ENCODE data around the gene HYCC1. TPM values are rescaled to one million over a fixed set of nuclear protein-coding genes. Genes with fewer than 3 reads are reported as not detected.

HYCC1 gene
- total and polyA plus RNA-seq, 2 experiments from 2014 or later = 21.0 to 99.3 TPM

DNA sequence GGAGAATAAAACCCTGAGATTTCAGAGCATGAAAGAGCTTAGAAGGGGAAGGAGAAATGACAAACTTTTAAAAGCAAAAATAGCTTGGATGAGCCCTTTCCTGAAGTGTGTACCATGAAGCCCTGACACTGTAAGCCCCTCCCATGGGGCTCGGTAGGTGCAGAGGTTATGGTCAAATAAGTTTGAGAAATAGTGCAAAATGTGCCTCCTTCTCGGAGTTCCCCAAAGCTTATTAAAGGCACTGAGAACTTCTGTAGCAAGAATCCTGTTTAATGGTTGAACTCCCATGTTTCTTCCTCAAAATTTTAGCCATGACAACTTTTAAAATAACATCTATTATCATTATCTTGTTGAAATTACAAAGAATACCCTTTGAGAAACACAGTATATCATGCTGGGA lies 10.5 kb upstream of the HYCC1 start:
- no peaks in the 10 kb centered on the region for H3K4me1 ChIP-seq (ENCODE audit: low read depth)
- H3K4me3 ChIP-seq = no peak overlapping the region
- H3K27me3 ChIP-seq = no peaks in the 10 kb centered on the region
- DNase-seq (ENCODE audit: low read depth in 1 of 2, low spot score in 1 of 2) = no peak
- H3K27ac ChIP-seq = no peak overlapping the region
- no peak for TF ChIP-seq CTCF (IDR thresholded peaks at IDR 0.05; ENCODE audit: low read depth, low read length)
- H3K9me3 ChIP-seq (ENCODE audit: low read depth) = no peaks in the 10 kb centered on the region
- H3K36me3 ChIP-seq = no peaks in the 10 kb centered on the region

- Histone ChIP-seq H3K27me3 (no peaks in the 10 kb centered on the region), H3K9me3 (ENCODE audit: low read depth) (no peaks in the 10 kb centered on the region), H3K4me3 (no peak overlapping the region), H3K27ac (no peak overlapping the region), H3K36me3 (no peaks in the 10 kb centered on the region), H3K4me1 (ENCODE audit: low read depth) (no peaks in the 10 kb centered on the region)
- no peak for DNase-seq (ENCODE audit: low read depth in 1 of 2, low spot score in 1 of 2)
- no peak for TF ChIP-seq CTCF (IDR thresholded peaks at IDR 0.05; ENCODE audit: low read depth, low read length)
Measured at GRCh38 chr7:23022851-23023250, 8.9 kb upstream of the HYCC1 start.

GRCh38 chr7:23022258-23022769 lies 8.4 kb upstream of the HYCC1 start:
- no peaks in the 10 kb centered on the region for H3K4me1 ChIP-seq (ENCODE audit: low read depth)
- DNase-seq (ENCODE audit: low read depth in 1 of 2, low spot score in 1 of 2) = peak in 1 of 2 donors; percentile 87

GRCh38 chr7:23021596-23021995 lies 7.7 kb upstream of the HYCC1 start:
- Histone ChIP-seq H3K36me3 (no peaks in the 10 kb centered on the region), H3K27me3 (no peaks in the 10 kb centered on the region), H3K27ac (no peak overlapping the region), H3K4me3 (no peak overlapping the region), H3K9me3 (ENCODE audit: low read depth) (no peaks in the 10 kb centered on the region), H3K4me1 (ENCODE audit: low read depth) (no peaks in the 10 kb centered on the region)
- no peak for TF ChIP-seq CTCF (IDR thresholded peaks at IDR 0.05; ENCODE audit: low read depth, low read length)
- DNase-seq (ENCODE audit: low read depth in 1 of 2, low spot score in 1 of 2) = no peak

More at GRCh38 chr7:23022258-23022769, 8.4 kb upstream of the HYCC1 start:
- H3K27me3 ChIP-seq = no peaks in the 10 kb centered on the region
- H3K27ac ChIP-seq = no peak overlapping the region
- H3K4me3 ChIP-seq = no peak overlapping the region
- H3K9me3 ChIP-seq (ENCODE audit: low read depth) = no peaks in the 10 kb centered on the region
- no peaks in the 10 kb centered on the region for H3K36me3 ChIP-seq
- no peak for TF ChIP-seq CTCF (IDR thresholded peaks at IDR 0.05; ENCODE audit: low read depth, low read length)

DNA sequence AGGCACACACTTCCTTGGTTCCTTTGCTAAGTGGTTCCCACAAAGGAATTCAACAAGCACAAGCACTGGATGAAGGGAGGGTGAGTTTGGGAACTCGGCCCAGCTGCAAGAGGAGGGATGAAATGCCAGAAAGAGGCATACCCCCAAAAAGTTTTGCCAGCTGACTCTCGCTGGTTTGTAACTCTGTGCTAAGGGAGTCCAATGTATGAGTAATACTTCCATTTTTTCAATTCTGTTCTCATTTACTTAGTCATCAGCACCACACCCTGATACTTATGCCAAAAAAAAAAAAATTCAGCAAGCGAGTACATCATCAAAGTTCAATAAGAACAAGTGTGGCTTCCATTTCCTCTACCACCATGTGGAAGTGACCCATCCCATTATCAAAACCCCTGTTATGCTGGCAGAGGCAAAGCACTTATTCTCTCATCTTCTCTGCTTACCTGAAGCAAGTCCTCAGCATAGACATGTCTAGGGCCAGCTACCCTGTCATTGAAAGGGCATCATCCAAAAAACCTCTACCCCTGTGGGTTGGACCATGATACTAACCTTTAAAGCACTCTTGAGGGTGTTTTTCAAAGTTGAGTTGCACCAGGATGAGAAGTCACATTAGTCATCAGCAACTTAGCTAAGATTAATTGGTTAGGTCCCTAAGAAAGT lies 6.9 kb upstream of the HYCC1 start:
- no peak for TF ChIP-seq CTCF (IDR thresholded peaks at IDR 0.05; ENCODE audit: low read depth, low read length)
- H3K9me3 ChIP-seq (ENCODE audit: low read depth) = no peaks in the 10 kb centered on the region
- no peak overlapping the region for H3K4me3 ChIP-seq
- no peaks in the 10 kb centered on the region for H3K36me3 ChIP-seq
- no peak overlapping the region for H3K27ac ChIP-seq
- H3K27me3 ChIP-seq = no peaks in the 10 kb centered on the region
- H3K4me1 ChIP-seq (ENCODE audit: low read depth) = no peaks in the 10 kb centered on the region
- DNase-seq (ENCODE audit: low read depth in 1 of 2, low spot score in 1 of 2) = peak in 1 of 2 donors; percentile 83

Data from cardiac muscle cell (in vitro differentiated cells and primary cell).